CD1c-positive myeloid dendritic cell (primary cell): ENCODE results near the gene ZFP36.
A peak's percentile ranks its signal among the peaks of the same experiment; 100 is the strongest.

Experiments used
- DNase-seq: peaks from one replicate; pipeline ENCODE4 v3.0.0-alpha.2; 2016; ENCODE audit errors: extremely low spot score

The ZFP36 gene

GRCh38 chr19:39384839-39385568, 21.6 kb upstream of the ZFP36 start:
- no peak for DNase-seq

DNA sequence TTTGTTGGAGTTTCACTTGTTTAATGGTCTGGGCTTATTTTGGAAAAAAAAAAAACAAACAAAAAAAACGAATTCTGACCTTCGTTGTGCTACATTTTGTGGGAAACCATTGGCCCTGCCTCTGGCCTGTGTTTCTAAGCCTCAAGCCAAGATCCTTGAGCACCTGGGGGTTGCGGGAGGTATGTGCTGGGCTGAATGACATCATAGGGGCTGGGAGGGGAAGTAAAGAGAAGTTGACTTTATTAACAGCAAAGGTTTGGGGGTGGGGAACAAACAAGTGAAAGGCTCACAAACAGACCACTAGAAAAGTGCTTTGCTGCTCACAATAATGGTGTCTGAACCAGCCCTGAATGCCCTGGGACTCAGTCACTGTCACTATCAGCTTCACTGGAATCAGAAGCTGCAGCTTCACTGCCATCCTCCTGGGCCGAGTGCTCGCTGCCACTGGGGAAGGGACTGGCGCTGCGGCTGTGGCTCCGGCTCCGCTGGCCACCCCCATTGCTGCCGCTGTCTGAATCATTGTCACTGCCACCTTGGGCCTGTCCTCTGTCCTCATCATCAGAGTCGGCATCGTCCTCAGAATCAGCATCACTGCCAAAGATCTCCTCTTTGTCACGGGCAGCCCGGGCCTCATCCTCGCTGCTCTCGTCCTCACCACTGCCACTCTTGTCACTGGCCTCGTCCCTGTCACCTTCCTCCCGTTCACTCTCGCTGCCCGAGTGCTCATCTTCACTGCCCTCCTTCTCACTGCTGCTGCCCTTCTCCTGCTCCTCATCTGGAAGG, 20.8 kb upstream of the ZFP36 start:
- DNase-seq, result no peak

DNA sequence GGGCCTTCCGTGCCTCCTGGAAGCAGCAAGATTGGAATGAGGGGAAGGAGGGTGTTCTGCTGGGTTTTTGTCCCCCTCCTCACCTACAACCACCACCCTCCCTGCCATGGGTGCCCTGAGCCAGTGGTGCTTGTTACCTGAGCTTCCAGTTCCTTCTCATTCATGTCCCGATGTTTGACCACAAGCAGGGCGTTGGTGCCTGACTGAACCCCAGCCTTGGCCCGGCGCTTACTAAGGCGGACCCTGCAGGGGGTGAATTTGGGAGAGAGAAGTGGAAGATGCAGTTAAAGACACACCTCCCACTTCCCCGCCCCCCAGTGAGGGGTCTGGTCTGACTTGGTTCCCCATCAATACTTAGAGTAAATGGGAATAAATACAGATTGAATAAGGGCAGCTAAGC, 20.1 kb upstream of the ZFP36 start:
- DNase-seq, result no peak

DNA sequence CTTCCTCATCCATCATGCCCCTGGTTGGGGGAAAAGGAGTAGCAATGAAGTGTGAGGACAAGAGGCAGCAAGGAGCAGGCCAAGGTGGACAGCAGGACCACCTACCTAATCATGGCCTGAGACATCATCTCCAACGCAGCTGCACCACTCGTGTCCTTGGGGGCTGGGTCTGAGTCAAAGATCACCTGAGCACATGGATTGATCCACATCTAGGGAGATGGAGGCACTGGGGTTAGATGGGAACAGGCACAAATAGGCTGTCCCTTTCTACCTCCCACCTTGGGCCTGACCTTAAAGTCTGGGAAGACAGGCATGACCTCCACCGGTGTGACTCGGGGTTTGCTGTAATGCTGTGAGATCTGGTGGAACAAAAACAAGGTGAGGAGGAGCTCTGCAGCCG, 18.0 kb upstream of the ZFP36 start:
- no peak for DNase-seq

GRCh38 chr19:39389631-39390414, 16.8 kb upstream of the ZFP36 start:
- DNase-seq, result no peak

GRCh38 chr19:39390451-39390750, 16.2 kb upstream of the ZFP36 start:
- peak; percentile 60 for DNase-seq

DNA sequence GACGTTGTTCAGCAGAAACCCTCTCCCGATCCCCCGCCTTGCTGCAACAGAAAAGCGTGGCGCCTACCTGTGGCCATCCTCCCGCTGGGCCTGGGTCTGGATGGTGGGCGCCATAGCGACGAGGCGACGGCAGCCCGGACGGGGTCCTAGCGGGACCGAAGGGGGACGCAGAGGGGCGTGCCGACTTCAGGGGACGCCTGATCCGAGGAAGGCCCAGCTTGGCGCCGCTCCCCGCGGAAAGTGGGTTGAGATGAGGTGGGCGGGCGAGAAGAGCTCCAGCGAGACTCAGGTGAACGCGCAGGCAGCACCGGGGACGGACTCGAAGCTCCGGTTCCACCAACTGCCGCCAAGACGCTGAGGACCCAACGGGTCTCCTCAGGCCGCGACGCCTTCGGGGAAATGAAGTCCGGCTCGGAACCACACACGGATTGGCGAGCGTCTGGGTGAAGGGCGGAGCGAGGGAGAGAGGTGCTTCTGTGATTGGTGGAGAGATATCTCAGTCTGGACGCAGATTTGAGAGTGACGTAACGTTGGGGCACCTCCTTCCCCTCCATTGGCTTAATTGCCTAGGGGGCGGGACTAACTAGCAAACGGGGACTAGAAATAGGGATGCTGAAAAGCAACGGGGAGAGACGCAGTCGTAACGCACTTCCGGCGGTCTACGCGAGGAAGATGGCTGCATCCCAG, 15.8 kb upstream of the ZFP36 start, which contains the start of the genes MED29 and PAF1:
Gene MED29, plus strand, starts transcription at position 628 of the 687 bp plus-strand sequence. Its CDS starts 45 bp downstream, at position 673.
Gene PAF1, minus strand, starts transcription at position 356 of the 687 bp plus-strand sequence. Its CDS starts 242 bp downstream, at position 114.
- DNase-seq, result peak; percentile 99

DNA sequence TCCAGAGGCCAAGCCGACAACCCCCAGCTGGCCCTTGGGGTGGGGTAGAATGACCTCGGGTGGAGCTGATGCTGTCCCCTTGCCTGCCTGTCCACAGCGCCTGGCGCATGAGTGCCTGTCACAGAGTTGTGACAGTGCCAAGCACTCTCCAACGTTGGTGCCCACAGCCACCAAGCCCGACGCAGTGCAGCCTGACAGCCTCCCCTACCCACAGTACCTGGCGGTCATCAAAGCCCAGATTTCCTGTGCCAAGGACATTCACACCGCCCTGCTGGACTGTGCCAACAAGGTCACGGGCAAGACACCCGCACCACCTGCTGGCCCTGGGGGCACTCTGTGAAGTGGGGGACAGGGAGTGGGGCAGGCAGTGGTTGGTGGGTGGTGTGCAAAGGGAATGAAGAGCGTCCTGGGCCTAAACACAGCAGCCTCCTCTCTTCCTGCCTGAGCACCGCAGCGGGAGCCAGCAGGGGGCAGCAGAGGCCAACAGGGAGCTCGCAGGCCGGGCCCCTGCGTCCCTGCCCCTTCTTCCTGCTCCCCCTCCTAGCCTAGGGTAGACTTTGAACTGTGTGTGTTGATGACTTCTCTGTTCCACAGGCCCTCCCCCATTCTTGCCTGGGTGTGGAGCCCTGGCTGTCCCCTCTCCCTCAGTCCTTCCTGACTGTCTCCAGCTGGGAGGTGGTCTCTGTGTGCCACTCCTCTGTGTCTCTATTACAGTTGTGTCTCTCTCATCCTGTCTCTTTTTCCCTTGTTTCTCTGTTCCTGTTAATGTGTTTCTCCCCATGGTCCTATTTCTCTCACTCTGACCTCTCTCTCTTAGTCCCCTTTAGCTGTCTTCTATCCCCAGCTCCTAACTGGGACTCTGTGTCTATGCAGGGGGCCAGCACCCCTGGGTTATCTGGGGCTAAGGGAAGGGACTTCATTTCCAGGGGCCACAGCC, 9.0 kb upstream of the ZFP36 start:
- DNase-seq, result peak; percentile 94

- DNase-seq, result peak; percentile 94
Measured at GRCh38 chr19:39398297-39398864, 8.3 kb upstream of the ZFP36 start.

- DNase-seq, result no peak
Measured at GRCh38 chr19:39399668-39400050, 7.0 kb upstream of the ZFP36 start.

DNA sequence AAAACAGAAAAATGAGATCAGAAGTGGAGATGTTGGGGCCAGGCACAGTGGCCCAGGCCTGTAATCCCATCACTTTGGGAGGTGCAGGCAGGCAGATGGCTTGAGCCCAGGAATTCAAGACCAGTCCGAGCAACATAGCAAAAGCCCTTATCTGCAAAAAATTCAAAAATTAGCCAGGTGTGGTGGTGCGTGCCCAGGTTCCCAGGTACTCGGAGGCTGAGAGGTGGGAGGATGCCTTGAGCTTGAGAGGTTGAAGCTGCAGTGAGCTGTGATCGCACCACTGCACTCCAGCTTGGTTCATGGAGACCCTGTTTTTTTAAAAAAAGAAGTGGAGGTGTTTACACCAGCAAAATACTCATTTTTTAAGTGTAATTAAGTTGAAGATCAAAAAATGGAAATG, 6.6 kb upstream of the ZFP36 start:
- no peak for DNase-seq

GRCh38 chr19:39401070-39401548, 5.5 kb upstream of the ZFP36 start:
- DNase-seq, result no peak

DNA sequence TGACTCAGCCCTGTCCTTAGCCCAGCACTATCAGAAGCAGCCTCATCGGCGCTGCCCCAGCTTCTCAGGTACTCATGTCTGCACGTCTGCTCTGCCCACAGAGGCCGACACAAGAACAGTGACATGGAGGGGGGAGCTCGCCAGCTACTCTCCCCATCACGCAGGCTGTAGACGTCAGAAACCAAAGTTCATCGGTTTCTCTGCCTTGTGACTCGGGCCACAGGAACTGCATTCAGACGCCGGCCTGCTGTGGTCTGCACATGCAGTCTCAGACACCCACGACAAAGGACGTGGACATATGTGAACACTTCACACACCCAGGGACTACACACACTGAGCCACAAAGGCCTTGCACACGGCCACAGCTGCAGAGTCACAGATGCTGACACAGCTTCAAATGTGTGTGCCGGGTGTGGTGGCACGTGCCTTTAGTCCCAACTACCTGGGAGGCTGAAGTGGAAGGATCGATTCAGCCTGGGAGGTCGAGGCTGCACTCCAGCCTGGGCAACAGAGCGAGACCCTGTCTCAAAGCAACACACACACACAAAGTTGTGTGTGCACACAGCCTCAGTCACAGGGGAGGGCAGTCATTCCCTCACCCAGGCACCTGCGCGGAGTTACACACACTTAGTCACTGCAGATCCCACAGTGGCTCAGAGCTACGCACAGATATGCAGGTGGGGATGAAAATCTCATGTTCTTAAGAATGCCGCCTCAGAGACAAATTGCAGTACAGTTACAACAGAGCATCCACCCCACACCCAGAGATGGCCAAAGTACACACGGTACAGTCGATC, 4.9 kb upstream of the ZFP36 start:
- peak; percentile 90 for DNase-seq

- DNase-seq, result peak; percentile 92
Measured at GRCh38 chr19:39402346-39403300, 4.0 kb upstream of the ZFP36 start.

- DNase-seq, result peak; percentile 98
Measured at GRCh38 chr19:39403331-39404312, 3.0 kb upstream of the ZFP36 start.

GRCh38 chr19:39405261-39405957, 1.2 kb upstream of the ZFP36 start:
- peak; percentile 13 for DNase-seq
